Inferior parietal cortex (tissue), 1 donor: ENCODE results near the gene GPC6.

Experiments
- DNase-seq: peaks from one replicate; pipeline ENCODE4 v3.0.0-alpha.2; 2016; ENCODE audit errors: extremely low spot score

GPC6 gene

DNA sequence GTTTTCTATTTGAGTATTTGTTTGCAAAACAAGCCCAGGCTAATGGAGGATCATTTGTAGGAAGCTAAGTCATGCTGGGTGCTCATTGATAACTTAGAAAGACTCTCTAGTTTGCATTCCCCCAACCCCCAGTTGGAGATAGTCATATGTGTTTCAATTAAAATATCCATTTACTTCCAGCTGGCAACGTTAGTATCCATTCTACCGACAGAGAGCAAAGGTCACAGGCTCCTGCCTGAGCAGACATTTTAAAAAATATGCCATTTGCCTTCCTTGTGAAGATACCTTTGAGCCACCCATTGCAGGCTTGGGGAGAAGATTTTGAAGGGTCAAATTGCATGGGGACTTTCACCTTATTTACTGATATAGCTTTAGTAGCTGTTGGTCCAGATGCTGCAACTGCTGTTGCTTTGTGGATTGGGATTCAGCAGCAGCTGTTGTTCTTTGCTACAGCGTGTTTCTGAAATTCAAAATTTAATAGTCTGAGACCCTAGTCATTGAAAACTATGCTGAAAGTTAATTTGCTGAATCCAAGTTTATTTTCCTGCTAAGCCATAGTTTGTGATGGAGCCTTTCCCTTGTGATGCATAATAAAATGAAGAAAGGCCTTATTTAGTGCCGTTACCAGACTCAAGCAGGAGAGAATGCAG is 335.1 kb downstream of the GPC6 start:
- no peak for DNase-seq

GRCh38 chr13:93562676-93563075 is 336.1 kb downstream of the GPC6 start:
- DNase-seq = no peak

DNA sequence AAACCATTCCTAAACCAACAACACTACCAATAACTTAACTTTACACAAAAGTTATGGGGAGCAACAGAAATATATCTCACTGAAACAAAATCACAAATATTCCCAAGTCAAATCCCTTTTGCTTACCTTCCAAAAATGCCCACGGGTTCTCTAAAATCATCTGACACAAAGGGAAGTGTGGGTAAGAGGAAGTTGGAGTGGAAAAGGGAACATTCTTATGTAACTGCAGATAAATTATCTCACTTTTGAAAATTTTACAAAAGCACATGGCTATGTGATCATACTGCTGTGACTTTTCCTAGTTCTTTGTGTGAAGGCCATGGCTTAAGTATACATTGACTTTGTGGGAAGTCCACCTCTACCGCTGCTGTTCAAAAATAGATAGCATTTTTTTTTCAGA is 350.5 kb downstream of the GPC6 start:
- no peak for DNase-seq

DNA sequence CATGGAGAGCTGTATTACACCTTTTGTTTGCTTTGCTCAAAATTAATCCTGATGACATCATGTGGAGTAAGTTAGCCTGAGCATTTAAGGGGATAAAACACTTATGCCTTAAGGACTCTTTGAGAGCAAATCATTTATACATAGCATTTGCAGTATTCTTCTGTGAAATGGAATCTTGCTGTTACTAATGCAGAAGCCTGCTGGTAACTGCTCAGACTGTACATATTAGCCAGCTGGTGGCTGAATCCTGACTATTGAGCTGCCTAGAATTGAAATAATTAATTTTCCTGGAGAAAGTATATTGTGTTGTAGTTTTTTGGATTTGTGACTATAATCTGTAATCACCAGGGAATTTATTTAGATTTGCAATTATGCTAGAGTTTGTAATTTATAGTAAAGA is 363.2 kb downstream of the GPC6 start:
- DNase-seq = no peak

GRCh38 chr13:93603043-93603442 is 376.4 kb downstream of the GPC6 start:
- DNase-seq = no peak

DNA sequence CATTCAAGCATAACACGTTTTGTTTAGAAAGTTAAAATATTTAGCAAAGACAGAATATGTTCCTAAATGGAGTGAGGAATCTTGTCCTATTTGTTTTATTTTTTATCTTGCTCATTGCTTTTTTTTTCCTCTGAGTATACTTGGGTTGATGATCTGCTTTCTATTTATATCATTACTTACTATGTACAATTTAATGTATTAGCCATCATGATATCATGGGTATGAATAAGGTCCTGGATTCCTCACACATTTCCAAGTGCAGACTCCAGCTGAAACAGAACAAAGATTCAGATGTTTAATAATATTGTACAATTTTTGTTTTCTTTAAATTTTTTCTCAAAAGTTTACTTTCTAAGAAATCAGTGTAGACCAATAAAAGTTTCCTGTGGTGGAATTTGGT is 388.2 kb downstream of the GPC6 start:
- no peak for DNase-seq

DNA sequence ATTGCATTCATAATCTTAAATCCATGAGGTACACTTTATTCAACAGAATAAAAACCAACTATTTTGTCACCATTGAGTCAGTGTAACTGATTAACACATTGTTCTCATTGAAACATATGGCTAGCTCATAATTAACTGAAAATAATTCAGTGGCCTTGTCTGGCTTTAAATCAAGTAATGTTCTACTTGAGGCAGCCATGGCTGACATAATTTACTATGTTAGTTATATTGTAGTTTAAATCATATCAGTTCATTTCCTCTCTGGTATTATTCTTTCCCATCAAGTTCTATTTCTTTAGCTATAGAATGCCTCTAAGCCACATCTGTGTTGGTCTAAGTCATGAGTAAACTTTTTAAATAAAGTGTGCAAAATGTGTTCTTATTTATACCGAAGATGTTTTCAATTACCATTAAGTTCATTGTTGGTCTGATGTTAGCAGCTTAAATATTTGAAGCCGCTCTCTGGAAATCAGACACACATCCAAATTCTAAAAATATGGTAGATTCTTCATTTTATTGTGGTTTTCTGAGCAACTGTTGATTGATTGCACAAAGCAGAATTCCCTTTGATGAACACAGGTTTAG is 393.7 kb downstream of the GPC6 start:
- no peak for DNase-seq

DNA sequence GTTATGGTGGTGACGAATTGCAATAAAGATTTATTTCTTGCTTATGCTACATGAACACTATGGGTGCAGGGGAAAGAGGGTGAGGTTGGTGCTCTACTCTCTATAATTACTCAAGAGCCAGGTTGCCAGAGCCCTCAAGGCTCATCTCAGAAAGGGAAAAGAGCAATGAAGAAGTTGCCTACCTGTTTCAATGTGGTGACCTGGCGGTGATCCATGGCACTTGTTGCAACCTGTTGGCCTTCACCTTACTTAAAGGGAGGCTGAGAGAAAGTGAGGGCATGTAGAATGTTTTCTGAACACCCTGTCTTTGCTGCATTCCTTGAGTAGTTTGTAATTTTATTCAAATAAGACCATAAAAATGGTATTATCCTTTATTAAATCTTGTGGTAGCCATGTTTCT is 394.4 kb downstream of the GPC6 start:
- no peak for DNase-seq

GRCh38 chr13:93621966-93622365 is 395.4 kb downstream of the GPC6 start:
- no peak for DNase-seq

- DNase-seq = no peak
Observed at GRCh38 chr13:93624311-93624777, 397.7 kb downstream of the GPC6 start.

DNA sequence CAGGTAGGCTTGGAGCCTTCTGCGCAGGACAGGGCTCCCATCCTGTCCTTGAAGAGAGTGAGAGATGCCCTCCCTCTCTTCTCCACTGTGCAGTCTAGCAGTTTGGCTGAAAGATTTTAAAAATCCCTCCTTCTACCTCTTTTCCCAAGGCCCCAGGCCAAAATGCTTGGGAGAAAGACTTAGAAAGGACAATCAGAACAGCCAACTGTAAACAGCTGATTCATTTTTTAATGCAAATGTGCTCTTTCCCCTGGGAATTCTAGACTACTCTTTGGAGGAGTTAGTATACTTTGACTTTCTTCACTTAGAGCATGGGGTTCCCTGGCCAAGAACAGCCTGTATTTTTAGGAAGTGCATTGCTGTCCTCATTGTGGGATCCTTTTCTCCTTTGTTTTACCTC is 398.9 kb downstream of the GPC6 start:
- no peak for DNase-seq

DNA sequence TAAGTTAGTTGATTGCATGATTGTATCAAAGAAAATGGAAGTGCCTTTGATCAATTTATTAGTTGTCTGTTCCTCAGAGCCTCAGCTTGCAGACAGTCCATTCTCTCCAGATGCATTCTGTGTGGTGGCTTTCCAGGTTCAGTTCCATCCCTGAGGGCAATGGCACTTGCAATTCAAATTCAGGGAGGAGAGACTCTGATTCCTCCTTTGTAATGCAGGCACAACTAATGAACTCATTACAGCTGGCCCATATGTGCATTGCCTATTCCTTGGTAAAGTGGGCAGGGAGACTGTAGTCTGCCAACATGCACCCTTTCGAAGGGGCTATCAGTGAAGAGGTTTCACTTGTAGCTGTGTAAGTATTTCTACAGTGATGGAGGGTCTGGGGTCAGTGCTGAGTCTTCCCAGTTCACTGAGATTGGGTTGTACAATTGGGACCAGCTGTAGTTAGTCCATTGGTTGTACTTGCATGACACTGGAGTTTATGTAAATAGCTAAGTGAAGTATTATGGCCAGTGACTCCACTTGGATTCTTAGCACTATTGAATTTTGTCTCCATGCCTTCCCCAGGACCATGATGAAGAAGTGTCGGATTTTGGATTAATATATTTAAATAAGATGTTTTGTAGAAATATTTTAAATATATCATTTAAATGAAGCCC is 401.7 kb downstream of the GPC6 start:
- DNase-seq = no peak

DNA sequence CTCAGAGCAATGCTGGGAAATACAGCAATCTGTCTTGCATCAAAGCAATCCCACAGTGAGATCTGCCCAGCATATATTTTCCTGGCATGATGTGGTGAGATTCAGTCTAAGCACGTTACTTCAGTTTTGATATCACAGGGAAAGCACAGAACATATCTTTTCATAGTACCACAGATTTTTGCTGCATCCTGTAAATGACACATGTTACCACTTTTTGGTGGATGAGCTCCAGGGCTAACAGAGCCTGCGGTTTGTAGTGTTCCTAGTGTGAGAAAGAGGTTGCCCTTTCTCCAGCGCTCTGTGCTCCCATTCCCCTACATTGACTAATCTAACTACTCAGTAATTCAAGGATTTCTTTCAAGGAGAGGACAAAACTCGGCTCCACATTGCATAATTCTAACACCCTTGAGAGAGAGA is 409.0 kb downstream of the GPC6 start:
- no peak for DNase-seq

DNA sequence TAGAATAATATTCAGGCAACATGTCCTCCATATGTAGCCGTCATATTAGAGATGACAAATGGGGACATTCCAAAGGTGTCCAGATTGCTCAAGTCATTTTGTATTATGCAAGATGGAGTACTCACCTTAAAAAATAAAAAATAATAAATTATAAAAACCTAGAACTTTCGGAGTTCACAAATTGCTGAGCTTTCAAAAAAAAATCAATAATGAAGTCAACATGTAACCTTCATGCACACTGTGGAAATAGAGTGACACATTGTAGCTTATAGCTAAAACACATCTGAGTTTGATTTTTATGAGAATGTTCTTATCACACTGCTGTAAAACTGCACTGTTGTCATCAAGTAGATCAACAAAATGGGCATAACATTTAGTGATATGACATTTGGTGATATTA is 411.2 kb downstream of the GPC6 start:
- DNase-seq = no peak

- no peak for DNase-seq
Observed at GRCh38 chr13:93640452-93640851, 413.8 kb downstream of the GPC6 start.

DNA sequence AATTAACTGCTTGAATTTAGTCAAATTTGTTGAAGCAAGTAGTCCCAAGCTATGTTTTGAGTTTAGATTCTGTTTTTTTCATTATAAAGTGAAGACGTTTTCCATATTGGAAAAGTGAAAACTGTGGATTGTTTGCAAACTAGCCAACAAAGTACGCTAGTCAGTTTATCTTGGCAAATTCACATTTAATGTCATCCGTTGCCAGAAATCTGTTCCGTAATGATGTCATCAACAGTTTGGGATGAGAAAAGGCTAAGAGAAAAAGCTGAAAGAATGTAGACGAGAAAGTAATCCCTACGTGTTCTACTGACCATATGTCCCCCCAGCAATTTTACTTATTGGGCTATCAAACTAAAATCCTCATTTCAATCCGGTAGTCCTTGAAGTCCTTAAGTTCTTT is 419.6 kb downstream of the GPC6 start:
- no peak for DNase-seq

DNA sequence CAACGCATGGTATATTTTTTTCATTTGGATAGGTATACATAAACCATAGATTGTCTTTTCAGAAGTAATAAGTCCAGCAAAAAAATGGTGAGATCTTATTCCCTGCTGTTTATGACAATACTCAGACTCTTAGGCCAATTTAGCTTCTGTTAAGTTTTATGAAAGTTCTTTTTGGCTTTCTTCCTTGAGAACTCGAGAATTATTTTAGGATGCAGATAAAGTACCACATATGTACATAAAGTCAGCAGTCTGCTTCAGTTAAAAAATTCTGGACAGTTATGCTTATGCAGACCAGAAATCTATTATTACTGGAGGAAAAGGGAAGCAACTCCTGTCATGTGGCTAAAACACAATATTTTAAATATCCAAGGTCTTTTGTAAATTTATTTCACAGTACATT is 422.9 kb downstream of the GPC6 start:
- no peak for DNase-seq

GRCh38 chr13:93653776-93654175 is 427.2 kb downstream of the GPC6 start:
- DNase-seq = no peak

- DNase-seq = peak; percentile 48
Observed at GRCh38 chr13:93655154-93655553, 428.5 kb downstream of the GPC6 start.

- DNase-seq = no peak
Observed at GRCh38 chr13:93660391-93661063, 433.9 kb downstream of the GPC6 start.

DNA sequence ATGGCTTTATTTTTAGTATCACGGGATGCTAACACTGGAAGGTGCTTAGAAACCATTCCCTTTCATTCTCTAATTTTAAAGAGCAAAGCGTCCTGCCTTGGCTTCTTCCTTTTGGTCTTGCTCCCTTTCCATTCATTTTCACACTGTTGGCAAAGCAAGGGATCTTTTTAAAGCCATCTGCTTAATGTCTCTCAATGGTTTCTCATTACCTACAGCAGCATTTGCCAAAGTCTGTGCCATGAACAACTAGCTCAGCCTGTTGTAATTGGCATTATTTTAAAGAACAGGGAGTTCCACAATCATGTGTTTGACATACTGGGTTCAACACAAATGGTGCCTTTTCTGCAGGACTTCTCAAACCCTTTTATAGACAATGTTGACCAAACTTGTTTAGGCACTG is 444.3 kb downstream of the GPC6 start:
- DNase-seq = no peak

DNA sequence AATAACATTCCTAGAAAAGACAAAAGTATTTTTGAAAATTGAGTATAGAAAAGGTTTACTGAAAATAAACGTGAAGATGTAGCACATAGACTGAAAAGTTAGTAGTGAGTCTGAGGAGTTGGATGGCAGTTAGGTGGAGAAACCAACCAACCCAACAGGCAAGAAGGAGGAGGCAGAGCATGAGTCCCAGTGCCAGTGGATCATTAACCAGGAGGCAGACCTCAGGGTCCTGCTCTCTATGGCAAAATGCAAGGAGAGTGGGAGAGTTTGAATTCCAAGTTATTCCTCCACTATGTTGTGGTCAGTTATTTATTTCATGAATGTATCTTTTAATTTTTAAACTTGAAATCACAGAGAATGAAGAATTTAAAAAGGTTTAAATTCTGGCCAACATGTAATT is 446.4 kb downstream of the GPC6 start:
- DNase-seq = no peak

DNA sequence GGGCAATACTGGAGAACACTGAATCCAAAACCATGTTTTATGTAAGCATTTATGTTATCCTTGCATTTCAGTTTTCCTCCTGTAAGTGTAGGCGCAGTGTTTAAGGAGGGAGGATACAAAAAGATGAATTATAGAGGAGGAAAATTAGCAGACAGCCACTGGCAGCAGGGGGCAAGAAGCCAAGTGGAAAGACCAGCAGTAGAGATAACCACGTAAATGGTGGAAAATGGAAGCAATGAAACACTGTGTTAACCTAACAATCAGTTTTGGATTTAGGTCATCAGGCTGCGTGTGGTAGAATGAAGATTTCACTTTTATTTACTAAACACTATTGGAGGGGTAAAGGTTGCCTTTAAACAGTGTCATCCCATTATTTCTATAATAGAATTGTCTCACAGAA is 447.3 kb downstream of the GPC6 start:
- no peak for DNase-seq
